Liver (tissue), 9 donors: ENCODE data around the gene PELI3. TPM values are rescaled to one million over a fixed set of nuclear protein-coding genes. Genes with fewer than 3 reads are reported as not detected.

ENCODE experiments used
- DNase-seq: peaks from one replicate; pipeline ENCODE4 v3.0.0-alpha.2; 2017; ENCODE audit warnings: low spot score
- H3K27ac ChIP-seq, 2 donors: one replicate each; pipeline ENCODE4 v1.7.0; 2013; ENCODE audit warnings: inconsistent platforms in 2 of 2, low read length in 2 of 2, control low read depth in 1 of 2, low read depth in 1 of 2, mild to moderate bottlenecking in 1 of 2
- H3K27me3 ChIP-seq, 4 donors: one replicate each; pipeline versions ENCODE4 v1.6.1 to v1.7.0; 2013; ENCODE audit warnings: low read length in 3 of 4, inconsistent platforms in 1 of 4, mild to moderate bottlenecking in 1 of 4, moderate library complexity in 1 of 4; ENCODE audit not compliant: control insufficient read depth in 4 of 4, insufficient read depth in 4 of 4
- H3K36me3 ChIP-seq, 4 donors: one replicate each; pipeline versions ENCODE4 v1.6.1 to v1.7.0; 2013; ENCODE audit warnings: low read length in 3 of 4, mild to moderate bottlenecking in 3 of 4, low read depth in 1 of 4, moderate library complexity in 1 of 4; ENCODE audit not compliant: control insufficient read depth in 4 of 4, insufficient read depth in 3 of 4
- H3K4me1 ChIP-seq, 4 donors: one replicate each; pipeline versions ENCODE4 v1.6.1 to v1.7.0; 2013; ENCODE audit warnings: low read length in 3 of 4, mild to moderate bottlenecking in 3 of 4, moderate library complexity in 1 of 4; ENCODE audit not compliant: control insufficient read depth in 4 of 4, insufficient read depth in 4 of 4
- H3K4me3 ChIP-seq, 3 donors: one replicate each; pipeline versions ENCODE4 v1.6.1 to v1.7.0; 2013; ENCODE audit warnings: low read length in 3 of 3, control low read depth in 1 of 3, low read depth in 1 of 3, mild to moderate bottlenecking in 1 of 3
- H3K9ac ChIP-seq, 2 donors: one replicate each; pipeline ENCODE4 v1.7.0; 2013; ENCODE audit warnings: low read length in 2 of 2, mild to moderate bottlenecking in 2 of 2, moderate library complexity in 2 of 2, control low read depth in 1 of 2, low read depth in 1 of 2
- H3K9me3 ChIP-seq, 4 donors: one replicate each; pipeline versions ENCODE4 v1.6.1 to v1.7.0; 2013; ENCODE audit warnings: low read length in 3 of 4; ENCODE audit not compliant: control insufficient read depth in 4 of 4
- ATF3 ChIP-seq: IDR thresholded peaks from 2 replicates; pipeline ENCODE4 v1.6.1; 2016; ENCODE audit warnings: antibody characterized with exemption
- CTCF ChIP-seq: fragments of 150-350 bp; IDR thresholded peaks from 2 replicates; pipeline ENCODE4 v1.5.1; 2017; ENCODE audit warnings: improper control_type of control experiment, low read depth, low read length; ENCODE audit not compliant: missing input control
- EGR1 ChIP-seq, 2 donors: IDR thresholded peaks; 2 replicates each; pipeline ENCODE4 v1.6.1; 2016 to 2018; ENCODE audit warnings: antibody characterized with exemption in 2 of 2, low read depth in 2 of 2
- FOXA1 ChIP-seq: IDR thresholded peaks from 2 replicates; pipeline ENCODE4 v1.6.1; 2016; ENCODE audit warnings: antibody characterized with exemption
- FOXA2 ChIP-seq: IDR thresholded peaks from 2 replicates; pipeline ENCODE4 v1.6.1; 2016; ENCODE audit warnings: antibody characterized with exemption
- GABPA ChIP-seq, 2 donors: IDR thresholded peaks in 1 of 2; conservative IDR thresholded peaks in 1 of 2; 2 replicates each; pipeline ENCODE4 v1.6.1; 2016; ENCODE audit warnings: antibody characterized with exemption in 2 of 2, mild to moderate bottlenecking in 1 of 2, moderate library complexity in 1 of 2
- HNF4A ChIP-seq, 2 donors: conservative IDR thresholded peaks; 2 replicates each; pipeline ENCODE4 v1.6.1; 2016; ENCODE audit warnings: antibody characterized with exemption in 2 of 2, mild to moderate bottlenecking in 2 of 2
- HNF4G ChIP-seq: IDR thresholded peaks from 2 replicates; pipeline ENCODE4 v1.6.1; 2016; ENCODE audit warnings: antibody characterized with exemption
- JUND ChIP-seq, 2 donors: IDR thresholded peaks; 2 replicates each; pipeline ENCODE4 v1.6.1; 2016; ENCODE audit warnings: antibody characterized with exemption in 2 of 2
- MAX ChIP-seq: IDR thresholded peaks from 2 replicates; pipeline ENCODE4 v1.6.1; 2016; ENCODE audit warnings: antibody characterized with exemption
- RAD21 ChIP-seq, 2 donors: IDR thresholded peaks; 2 replicates each; pipeline ENCODE4 v1.6.1; 2016; ENCODE audit warnings: antibody characterized with exemption in 2 of 2, mild to moderate bottlenecking in 2 of 2
- REST ChIP-seq: IDR thresholded peaks from 2 replicates; pipeline ENCODE4 v1.6.1; 2016; ENCODE audit warnings: antibody characterized with exemption, mild to moderate bottlenecking
- RXRA ChIP-seq, 2 donors: IDR thresholded peaks; 2 replicates each; pipeline ENCODE4 v1.6.1; 2017 to 2018; ENCODE audit warnings: antibody characterized with exemption in 2 of 2, mild to moderate bottlenecking in 1 of 2
- SP1 ChIP-seq: IDR thresholded peaks from 2 replicates; pipeline ENCODE4 v1.6.1; 2018; ENCODE audit warnings: antibody characterized with exemption, mild to moderate bottlenecking
- TAF1 ChIP-seq: conservative IDR thresholded peaks from 2 replicates; pipeline ENCODE4 v1.6.1; 2016; ENCODE audit warnings: antibody characterized with exemption, mild to moderate bottlenecking
- YY1 ChIP-seq: IDR thresholded peaks from 2 replicates; pipeline ENCODE4 v1.6.1; 2016; ENCODE audit warnings: antibody characterized with exemption, mild to moderate bottlenecking
- ZBTB33 ChIP-seq: IDR thresholded peaks from 2 replicates; pipeline ENCODE4 v1.6.1; 2016; ENCODE audit warnings: antibody characterized with exemption
- WGBS: extraction: QIAGEN DNeasy Blood & Tissue Kit; methylation state at CpG from one replicate; pipeline ENCODE4 v1.1.7; 2013; 5-methylcytosine and 5-hydroxymethylcytosine counted together
- polyA plus RNA-seq, 2 donors: library from polyadenylated mRNA; stranded (reverse) in 1 of 2; unstranded in 1 of 2; fragments of 200-250 nt in 1 of 2; fragments of >200 nt in 1 of 2; fragmentation: Nextera tagmentation in 1 of 2; extraction: Ambion mirVana in 1 of 2; gene quantifications; one replicate each; pipeline versions ENCODE4 v1.2.1 to v1.2.3, GENCODE V29; 2013 to 2015
- total RNA-seq, 2 donors: library from RNA; depleted of rRNA; stranded (reverse); fragments of >200 nt; gene quantifications; one replicate each; pipeline ENCODE4 v1.2.3, GENCODE V29; 2014
- donor health status: healthy.
- donor health status: healthy.
- donor health status: healthy.
- donor health status: healthy.
- donor health status: healthy.

The PELI3 gene
- total and polyA plus RNA-seq, 4 donors, result 1.7 to 5.4 (median 2.1) TPM

- TF ChIP-seq ZBTB33, result no peak
These were observed 28.2 kb downstream of the PELI3 start (continued) for GRCh38 chr11:66494935-66495334.

GRCh38 chr11:66495401-66495854 lies 28.7 kb downstream of the PELI3 start:
- 96% methylated on average over 17 of the region's 17 CpGs for WGBS
- H3K27me3 ChIP-seq, result no peaks in the 10 kb centered on the region
- peaks cover 6 to 42% (median 10%) of the 10 kb centered on the region in 4 donors for H3K36me3 ChIP-seq
- H3K4me3 ChIP-seq, result no peak overlapping the region
- DNase-seq, result no peak
- no peak overlapping the region for H3K9ac ChIP-seq
- no peak overlapping the region for H3K27ac ChIP-seq
- TF ChIP-seq HNF4A (conservative IDR thresholded peaks at IDR 0.05), result no peak
- TF ChIP-seq FOXA1, result no peak
- TF ChIP-seq ZBTB33, result no peak
- no peak for TF ChIP-seq TAF1
- TF ChIP-seq FOXA2, result no peak
- no peak for TF ChIP-seq MAX
- TF ChIP-seq CTCF, result no peak
- no peak for TF ChIP-seq RAD21 (IDR thresholded peaks at IDR 0.05)
- no peak for TF ChIP-seq RXRA (IDR thresholded peaks at IDR 0.05)
- no peak for TF ChIP-seq ATF3
- TF ChIP-seq SP1, result no peak
- TF ChIP-seq REST, result no peak
- TF ChIP-seq JUND (IDR thresholded peaks at IDR 0.05), result no peak
- no peak for TF ChIP-seq GABPA (IDR thresholded peaks at IDR 0.05 in 1 of 2, conservative IDR thresholded peaks at IDR 0.05 in 1 of 2)
- TF ChIP-seq EGR1 (IDR thresholded peaks at IDR 0.05; ENCODE audit: low read depth in 2 of 2), result no peak
- TF ChIP-seq HNF4G, result no peak
- TF ChIP-seq YY1, result no peak
- no peaks in the 10 kb centered on the region for H3K4me1 ChIP-seq
- no peaks in the 10 kb centered on the region for H3K9me3 ChIP-seq
